NCI-H446 (cell line): ENCODE results near the gene UTF1.

Experiments used
- DNase-seq, 2 experiments: peaks; one replicate each; lab custom pipeline; 2025; lab: John Stamatoyannopoulos, UW

UTF1 gene

DNA sequence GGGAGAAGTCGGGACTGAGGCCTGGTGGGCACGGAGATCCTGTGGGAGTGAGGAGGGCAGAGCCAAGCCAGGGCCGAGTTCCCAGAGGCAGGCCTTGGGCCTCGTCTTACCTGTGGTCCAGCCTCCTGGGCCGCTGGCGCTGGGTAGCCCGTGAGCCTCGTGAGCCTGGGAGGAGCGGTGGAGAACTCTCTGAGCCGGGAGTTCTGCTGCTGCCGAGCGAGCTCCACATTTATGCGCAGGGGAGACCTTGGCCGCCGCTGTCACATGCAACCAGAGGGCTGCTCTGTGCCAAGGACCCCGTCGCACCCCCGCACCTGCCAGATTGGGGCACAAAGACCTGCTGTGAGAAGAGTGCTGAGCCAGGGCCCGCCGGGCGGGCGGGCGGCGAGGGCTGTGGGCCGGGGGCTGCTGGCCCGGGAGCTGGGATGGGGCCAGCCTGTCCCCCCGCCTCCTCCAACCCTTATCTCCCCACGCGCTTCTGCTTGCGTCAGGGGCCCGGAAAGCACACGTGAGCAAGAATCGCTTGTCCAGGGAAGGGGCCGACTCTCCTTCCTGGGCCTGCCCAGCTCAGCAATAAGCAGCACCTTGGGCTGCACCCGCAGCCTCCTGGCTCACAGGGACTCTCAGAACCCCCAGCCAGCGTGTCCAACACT lies 17.8 kb downstream of the UTF1 start:
- DNase-seq, result no peak

DNA sequence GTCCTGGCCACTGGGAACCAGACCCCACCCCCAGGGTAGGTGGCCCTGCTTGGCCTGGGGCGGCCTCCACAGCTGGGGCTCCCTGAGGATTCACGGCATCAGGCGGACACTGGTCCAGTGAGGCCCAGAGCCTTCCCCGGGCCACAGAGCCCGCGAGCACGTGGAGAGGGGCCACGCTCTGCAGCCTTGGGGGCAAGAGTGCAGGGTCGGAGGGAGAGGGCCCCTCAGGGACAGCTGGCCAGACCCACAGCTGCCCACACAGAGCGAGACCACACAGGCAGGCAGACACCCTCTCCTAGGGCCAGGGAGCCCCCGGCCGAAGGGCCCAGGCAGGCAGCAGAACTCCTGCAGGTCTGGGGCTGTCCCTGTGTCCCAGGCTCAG lies 18.3 kb downstream of the UTF1 start:
- DNase-seq, result no peak

GRCh38 chr10:133249094-133249780 lies 19.2 kb downstream of the UTF1 start:
- no peak for DNase-seq

- DNase-seq, result no peak
These were observed 20.1 kb downstream of the UTF1 start for GRCh38 chr10:133249975-133250754.

- no peak for DNase-seq
These were observed 21.6 kb downstream of the UTF1 start for GRCh38 chr10:133251388-133252222.

DNA sequence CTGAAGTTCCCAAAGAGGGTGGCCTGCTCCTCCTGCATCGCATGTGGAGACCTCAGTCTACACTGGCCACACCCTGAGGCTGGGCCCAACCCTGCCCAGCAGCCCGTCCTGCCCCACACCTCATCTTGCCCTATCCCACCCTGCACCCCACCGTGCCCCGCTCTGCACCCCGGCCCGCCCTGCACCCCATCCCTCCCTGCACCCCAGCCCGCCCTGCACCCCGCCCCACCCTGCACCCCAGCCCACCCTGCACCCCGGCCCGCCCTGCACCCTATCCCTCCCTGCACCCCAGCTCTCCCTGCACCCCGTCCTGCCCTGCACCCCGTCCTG lies 22.2 kb downstream of the UTF1 start:
- no peak for DNase-seq

DNA sequence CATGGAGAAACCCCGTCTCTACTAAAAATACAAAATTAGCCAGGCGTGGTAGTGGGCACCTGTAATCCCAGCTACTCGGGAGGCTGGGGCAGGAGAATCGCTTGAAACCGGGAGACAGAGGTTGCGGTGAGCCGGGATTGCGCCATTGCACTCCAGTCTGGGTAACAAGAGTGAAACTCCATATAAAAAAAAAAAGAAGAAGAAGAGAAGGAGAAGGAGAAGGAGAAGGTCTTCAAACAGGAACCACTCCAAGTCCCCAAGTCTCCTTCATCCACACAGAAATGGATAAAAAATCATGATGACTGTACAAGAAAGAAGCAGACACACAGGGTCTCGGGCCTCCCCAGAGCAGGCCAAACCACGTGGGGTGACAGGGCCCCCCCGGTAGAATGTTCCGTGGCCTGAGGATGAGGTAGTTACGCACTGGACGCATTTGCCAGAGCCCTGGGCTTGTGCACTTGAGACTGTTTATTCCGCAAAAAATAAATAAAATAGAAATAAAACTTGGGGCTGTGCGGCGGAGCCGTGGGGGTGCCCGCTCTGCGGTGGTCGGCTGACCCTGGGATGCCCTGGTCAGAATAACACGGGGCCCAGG lies 23.4 kb downstream of the UTF1 start:
- DNase-seq, result no peak

DNA sequence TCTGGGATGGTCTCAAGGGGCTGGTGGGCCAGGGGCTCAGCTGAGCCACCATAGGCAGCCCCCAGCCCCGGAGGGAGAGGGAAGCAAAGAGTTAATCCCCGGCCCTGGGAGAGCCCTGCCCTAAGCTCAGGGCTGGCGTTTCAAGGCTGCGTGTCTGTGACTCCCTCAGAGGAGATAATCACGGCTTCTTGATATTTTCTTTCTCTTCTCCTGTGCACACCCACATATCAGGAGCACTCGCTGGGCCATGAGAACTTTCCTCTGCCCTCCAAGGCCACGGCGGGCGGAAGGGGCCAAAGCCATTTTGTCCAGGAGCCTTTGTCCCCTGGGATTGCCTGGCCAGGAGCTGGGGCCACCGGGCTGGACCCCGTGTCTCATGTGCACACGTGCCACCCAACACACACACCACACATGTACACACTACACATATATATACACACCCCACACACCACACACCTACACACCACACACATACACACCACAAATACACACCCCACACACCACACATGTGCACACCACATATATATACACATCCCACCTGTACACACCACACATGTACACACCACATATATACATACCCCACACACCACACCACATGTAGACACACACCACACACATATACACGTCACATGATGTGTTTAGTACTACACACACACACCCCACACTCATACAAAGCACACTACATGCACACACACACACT lies 24.6 kb downstream of the UTF1 start:
- DNase-seq, result no peak

DNA sequence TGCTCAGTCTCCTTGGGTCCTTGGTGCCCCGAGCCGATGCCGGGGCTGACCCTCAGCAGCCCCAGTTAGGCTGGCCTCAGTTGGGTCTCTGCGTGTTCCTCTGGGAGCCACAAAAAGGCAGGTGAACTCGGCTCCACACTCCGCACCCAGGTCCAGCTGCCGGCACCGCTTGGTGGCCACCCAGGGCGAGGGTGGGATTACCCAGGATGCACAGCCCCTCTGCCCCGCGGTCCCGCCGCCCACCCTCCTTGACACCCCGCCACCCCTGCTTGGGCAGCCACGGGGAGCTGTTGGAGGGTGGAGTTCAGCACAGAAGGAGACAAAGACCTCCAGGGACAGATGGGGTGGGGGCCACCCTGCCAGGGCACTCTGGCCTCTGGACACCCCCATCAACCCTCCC lies 25.3 kb downstream of the UTF1 start:
- no peak for DNase-seq

DNA sequence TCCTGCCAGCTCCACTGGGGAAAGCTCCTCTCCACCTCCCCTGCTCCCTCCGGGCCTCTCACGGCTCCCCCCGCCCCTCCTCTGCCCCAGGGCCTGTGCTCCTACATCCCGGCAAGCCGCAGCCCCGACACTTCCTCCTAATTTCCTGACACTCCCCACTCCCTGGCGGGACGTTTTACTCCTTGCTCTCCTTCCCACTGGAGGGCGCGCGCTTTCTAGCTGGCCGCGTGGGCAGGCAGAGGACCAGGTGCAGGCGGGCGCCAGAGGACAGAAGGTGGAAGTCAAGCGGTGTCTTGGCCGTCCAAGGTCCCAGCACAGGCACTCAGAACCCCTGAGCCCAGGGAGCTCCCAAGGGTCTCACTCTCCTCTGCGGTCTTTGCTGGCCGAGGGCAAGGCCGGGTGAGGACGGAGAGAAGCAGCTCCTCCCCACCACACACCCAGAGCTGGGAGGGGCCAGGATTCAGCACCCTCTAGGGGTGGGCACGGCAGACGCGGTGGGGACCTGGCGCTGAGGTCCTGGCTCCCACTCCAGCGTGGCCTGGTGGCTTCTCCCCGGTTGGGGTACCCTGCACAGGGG lies 27.6 kb downstream of the UTF1 start:
- no peak for DNase-seq

- DNase-seq, result no peak
These were observed 28.2 kb downstream of the UTF1 start for GRCh38 chr10:133258066-133258817.

DNA sequence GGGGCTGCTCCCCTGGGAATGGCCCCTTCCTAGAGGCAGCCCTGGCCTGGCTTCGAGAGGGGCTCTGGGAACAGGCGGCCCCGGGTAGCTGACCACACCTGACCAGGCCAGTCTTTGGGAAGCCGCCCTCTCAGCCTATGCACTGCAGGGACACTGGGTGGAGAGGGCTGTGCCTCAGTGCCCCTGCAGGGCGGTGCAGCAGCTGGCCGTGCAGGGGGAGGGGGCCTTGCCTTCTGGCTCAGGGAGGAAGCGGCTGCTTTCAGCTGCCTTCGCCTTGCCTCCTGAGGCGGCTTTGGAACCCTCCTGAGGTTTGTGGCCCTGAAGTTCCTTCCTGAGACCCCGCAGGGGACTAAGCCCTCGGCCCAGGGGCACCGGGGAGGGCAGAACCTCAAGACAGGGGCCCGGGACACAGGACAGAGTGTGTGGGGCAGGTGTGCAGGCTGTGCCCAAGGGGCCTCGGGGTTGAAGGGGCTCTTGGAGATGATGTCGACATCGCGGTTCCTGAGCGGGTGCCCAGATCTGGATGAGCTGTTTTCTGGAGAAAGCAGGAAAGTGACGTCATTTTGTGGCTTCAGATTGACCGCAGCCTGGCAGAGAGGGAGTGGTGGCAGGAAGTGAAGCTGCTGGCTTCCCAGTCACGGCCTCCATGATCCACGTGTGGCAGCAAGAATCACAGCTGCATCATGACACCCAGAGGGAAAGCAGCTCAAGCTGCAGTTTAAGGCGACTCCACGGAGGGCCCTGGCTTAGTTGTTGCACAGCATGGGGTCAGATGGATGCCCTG lies 29.0 kb downstream of the UTF1 start:
- no peak for DNase-seq

DNA sequence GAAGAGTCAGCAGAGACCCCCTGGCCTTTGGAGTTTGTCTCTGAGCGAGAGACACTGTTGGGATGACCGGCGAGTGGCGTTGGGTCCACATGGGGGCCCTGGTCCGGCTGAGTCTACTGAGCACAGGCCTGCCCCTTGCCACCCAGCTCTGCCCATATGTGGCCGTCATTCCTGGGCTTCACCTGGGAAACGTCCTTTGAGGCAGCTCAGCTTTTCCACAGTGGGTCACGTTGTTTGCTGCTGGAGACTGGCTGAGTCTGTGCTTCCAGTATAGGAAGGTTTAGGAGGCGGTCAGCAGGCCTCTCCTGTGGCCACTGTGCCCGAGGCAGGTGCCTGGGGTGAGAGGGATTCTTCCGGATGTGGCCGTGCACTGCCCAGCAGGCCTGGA lies 29.6 kb downstream of the UTF1 start:
- no peak for DNase-seq

DNA sequence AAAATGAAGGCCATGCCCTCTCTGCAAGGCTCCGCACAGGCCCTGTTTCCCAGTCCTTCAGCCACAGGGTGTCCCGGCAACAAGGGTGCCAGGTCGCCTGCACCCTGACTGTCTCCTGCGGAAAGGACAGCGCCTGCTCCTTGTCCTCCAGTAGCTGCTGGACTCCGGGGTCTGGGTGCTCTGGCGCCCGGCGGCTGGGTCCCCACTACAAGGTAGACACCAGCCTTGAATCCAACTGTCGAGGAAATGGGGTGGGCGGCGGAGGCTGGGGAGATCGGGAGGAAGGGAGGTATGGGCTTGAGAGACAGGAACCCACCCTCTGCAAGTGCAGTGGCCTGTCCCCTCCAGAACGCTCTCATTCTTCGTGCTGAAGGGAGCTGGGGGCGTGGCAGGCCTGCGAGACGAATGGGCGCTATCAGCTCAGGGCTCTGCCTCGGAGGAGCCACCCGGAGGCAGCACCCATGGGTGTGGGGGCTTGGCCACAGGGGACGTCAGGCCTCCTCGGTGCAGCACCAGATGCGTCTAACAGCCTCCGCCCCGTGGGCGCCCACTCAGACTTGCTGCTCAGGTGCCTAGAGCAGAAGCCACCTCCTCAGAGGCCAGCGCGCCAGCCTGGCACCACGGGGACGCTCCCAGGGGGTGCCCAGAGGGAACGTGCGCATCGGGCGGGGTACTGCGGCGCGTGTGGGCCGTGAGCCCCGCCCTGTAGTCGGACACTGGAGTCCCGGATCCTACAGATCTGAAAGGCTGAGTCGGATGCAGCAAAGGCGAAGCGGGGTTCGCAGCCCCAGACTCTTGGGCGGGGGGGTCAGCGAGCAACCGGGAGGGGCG lies 31.1 kb downstream of the UTF1 start:
- no peak for DNase-seq

GRCh38 chr10:133261726-133262325 lies 31.8 kb downstream of the UTF1 start:
- peak in 1 of 2 experiments; percentile 62 for DNase-seq

DNA sequence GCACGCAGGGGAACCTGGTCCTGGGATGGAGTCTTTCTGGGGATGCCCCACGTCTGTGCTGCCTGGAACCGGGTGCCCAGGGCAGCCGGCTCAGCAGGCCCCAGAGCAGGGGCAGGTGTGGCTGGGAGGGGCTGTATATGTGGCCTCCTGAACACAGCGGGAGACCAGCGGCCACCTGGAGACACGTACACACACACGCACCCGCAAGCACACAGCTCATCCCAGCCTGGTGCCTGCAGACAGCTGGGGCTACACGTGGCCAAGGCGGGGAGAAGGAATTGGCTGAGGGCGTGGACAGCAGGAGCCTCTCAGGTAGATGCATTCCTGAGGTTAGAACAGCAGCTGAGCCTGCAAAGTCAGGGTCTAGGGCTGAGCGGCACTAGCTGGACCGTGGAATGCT lies 32.7 kb downstream of the UTF1 start:
- no peak for DNase-seq

- no peak for DNase-seq
These were observed 33.7 kb downstream of the UTF1 start for GRCh38 chr10:133263674-133264073.

GRCh38 chr10:133264461-133264860 lies 34.4 kb downstream of the UTF1 start:
- no peak for DNase-seq
